Ecto neural progenitor cell (in vitro differentiated cells): Measurements from ENCODE around the gene RALB.

Experiments used
- DNase-seq: peaks from one replicate; pipeline ENCODE4 v3.0.0-alpha.2; 2018; ENCODE audit warnings: low spot score

Gene RALB

DNA sequence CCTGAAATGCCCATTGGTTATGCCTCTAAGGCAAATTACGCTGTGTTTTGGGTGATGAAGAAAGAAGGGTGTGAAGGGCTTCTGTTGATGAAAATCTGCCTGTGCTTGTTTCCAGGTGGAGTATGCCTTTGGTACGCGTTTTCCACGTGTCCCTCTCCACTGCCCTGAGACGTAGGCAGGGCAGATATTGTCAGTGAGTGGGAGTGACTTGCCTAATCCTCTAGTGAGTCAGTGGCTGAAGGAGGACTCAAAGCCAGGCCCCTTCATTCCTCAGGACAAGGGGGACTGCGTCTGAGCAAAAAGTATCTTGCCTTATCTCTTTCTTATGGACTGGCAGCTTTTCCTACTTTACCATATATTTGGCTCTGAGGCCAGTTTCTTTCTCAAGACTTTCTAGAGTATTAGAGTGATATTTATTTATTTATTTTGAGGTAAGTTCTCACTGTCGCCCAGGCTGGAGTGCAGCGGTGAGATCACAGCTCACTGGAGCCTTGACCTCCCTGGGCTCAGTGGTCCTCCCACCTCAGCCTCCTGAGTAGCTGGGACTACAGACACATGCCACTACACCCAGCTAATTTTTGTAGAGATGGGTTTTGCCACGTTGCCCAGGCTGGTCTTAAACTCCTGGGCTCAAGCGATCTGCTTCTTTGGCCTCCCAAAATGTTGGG is 10.2 kb downstream of the RALB start:
- no peak for DNase-seq

DNA sequence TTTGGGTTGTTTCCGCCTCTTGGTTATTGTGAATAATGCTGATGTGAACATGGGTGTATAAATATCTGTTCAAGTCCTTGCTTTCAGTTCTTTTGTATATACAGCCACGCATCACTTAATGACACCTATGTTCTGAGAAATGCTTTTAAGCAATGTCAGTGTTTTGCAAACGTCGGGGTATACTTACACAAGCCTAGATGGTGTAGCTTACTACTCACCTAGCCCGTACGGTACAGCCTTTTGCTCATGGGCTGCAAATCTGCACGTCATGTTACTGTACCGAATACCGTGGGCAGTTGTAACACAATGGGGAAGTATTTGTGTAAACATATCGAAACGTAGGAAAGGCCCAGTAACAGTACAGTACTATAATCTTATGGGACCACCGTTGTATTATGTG is 12.4 kb downstream of the RALB start:
- no peak for DNase-seq

DNA sequence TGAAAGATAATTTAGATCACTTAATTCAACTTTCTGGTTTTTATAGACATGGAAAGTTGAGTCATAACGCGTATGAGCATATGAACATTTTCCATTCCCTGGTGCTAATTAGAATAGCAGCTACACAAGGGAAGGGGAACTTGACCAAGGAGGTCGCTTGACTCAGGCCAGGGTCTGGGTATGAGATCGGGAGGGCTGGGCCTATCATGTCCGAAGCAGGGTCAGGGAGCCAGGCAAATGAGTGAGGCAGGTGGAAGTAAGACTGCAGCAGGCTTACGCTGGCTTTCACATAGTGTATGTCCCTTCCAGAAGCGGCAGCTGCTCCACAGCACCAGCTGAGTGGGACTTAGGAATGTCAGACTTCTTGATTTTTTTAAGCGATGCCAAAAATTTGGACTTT is 14.7 kb downstream of the RALB start:
- DNase-seq = no peak

DNA sequence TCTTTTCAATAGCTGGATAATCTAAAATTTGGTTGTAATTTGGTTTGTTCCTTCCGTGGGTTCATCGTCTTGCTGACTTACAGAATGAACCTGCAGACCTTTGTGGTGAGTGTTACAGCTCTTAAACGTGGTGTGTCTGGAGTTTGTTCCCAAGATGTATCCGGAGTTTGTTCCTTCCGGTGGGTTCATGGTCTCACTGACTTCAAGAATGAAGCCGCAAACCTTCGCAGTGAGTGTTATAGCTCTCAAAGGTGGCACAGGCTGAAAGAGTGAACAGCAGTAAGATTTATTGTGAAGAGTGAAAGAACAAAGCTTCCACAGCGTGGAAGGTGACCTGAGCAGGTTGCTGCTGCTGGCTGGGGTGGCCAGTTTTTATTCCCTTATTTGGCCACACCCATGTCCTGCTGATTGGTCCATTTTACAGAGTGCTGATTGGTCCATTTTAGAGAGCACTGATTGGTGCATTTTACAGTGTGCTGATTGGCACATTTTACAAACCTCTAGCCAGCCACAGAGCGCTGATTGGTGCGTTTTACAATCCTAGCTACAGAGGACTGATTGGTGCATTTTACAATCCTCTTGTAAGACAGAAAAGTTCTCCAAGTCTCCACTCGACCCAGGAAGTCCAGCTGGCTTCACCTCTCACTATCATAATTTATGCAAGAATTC is 16.6 kb downstream of the RALB start:
- DNase-seq = no peak

DNA sequence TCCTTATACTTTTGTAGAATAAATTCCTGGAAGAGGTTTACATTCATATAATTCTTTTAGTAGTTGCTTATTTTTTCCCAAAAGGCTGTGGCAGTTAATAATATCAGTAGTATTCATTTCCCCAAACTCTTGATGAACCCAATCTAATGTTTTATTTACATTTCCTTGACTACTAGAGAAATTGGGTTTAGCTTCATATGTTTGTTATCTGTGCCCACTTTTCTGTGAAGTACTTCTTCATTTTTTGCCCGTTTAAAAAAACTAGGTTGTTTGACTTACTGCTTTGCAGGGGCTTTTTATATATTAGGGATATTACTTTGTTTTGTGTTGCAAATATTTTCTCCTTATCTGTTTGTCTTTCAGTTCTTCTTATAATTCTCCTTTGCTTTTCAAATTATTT is 17.2 kb downstream of the RALB start:
- DNase-seq = no peak

DNA sequence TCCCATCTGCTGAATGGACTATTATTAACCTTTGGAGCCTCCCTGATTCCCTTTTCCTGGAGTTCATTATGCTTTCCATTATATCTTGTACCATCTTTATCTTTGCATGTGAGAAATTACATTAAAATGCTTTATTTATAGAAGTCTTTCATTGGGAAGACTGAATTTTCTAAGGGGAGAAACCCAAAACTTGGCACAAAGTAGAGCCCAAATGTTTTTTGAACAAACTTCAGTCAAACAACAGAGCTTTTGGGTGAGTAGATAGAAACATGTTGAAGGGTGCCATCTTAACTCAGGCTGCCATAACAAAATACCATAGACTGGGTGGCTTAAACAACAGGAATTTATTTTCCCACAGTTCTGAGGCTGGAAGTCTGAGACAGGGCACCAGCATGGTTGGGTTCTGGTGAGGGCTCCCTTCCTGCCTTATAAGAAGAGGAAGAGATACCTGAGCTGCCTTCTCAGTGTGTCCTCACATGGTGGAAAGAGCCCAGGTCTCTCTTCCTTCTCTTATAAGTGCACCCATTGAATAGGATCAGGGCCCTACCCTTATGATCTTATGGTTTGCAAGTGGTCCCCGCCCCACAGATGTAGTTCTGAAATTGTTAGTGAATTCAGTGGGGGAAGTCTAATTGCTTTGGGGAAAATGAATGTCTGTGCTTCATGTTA is 19.2 kb downstream of the RALB start:
- no peak for DNase-seq

DNA sequence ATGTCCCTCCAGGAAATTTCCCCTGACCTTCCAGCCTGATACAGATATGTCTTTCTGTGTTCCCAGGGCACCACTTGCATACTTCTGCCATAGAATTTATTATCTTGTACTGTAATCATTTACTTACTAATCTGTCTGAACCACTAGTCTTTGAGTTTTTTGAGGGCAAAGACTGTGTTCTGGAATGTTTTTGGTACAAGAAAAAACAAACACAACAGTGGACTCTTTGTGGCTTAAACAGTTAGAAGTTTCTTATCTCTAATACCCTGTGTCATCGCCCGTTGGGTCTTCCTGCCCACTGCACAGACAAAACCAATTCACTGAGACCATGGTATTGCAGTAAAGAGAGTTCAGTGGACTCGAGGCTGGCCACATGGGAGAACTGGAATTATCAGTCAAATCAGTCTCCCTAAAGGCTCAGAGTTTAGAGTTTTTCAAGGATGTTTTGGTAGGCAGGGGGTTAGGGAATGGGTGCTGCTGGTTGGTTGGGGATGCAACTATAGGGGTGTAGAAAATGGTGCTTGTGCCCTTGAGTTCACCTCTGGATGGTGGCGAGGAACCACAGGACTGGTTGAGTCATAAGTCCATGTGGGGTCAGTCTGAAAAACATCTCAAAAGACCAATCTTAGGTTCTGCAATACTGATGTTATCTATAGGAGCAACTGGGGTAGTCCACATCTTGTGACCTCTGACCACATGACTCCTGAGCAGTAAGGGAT is 20.3 kb downstream of the RALB start:
- no peak for DNase-seq

DNA sequence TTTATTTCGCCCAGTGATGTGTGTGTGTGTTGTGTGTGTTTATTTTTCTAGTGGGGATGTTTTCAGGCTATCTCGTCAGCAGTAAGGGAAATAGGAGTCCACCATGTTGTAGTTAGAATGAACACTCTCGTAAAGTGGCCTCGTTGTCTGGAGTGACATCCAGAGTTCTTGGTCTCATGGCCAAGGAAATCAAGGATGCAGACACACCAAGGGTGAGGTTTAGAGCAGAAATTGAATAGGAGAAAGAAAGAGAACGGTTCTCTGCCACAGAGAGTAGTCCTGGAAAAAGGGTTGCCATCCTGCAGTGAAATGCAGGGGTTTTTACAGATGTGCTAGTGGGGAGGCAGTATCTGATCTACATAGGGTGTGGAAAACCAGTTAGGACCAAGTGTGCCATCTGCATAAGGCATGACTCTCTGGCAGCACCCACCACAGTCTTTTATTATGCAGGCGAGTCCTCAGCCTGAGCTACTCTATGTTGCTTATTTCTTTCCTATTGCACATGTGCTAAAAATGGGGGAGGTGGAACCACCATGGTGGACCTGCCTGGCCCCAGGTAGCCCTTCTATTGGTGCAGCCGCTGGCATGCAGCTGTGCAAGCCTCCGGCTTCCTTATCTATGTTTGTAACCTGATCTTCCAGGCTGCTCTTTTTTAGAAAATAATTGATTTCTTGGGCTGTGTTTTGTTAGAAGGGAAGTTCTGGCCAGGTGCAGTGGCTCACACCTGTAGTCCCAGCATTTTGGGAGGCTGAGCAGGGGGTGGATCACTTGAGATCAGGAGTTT is 23.2 kb downstream of the RALB start:
- DNase-seq = no peak

DNA sequence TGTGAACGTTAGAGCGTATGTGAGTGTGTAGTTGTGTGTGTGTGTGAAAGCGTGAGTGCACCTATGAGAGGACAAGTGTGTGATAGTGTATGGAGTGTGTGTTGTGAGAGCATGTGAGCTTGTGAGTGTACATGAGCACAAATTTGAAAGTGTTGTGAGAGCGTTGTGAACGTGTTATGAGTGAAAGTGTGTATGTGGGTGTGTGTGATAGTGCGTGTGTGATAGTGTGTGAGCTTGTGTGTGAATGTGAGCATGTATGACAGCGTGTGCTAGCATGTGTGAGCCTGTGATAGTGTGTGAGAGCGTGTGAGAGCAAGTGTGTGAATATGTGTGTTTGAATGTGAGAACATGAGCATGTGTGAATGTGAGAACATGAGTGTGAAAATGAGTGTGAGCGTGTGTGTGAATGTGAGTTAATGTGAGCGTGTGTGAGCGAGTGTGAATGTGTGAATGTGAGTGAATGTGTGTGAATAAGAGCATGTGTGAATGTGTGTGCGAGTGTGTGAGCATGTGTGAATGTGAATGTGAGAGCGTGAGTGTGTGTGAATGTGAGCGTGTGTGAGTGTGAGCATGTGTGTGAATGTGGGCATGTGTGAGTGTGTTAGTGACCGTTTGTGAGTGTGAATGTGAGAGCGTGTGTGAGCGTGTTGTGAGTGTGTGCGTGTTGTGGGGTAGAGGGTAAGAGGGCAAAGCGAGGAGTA is 25.0 kb downstream of the RALB start:
- no peak for DNase-seq

DNA sequence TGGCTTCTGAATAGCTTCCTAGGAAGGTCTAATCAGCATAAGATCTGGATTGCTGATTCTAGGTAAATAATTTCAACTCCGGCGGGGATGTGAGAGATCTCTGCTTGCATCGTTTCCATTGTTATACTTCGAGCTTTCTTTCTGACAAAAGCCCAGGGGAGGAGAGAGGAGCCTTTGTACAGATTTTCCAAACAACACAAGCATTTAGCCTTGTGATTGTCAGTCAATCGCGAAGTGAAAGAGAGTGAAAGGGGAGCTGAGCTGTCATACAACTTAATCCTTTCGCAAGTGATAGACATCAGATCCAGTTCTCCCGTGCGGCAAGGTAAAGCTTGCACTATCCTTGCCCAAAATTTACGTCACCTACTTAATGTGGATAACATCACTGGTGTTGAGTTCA is 26.2 kb downstream of the RALB start:
- DNase-seq = no peak

DNA sequence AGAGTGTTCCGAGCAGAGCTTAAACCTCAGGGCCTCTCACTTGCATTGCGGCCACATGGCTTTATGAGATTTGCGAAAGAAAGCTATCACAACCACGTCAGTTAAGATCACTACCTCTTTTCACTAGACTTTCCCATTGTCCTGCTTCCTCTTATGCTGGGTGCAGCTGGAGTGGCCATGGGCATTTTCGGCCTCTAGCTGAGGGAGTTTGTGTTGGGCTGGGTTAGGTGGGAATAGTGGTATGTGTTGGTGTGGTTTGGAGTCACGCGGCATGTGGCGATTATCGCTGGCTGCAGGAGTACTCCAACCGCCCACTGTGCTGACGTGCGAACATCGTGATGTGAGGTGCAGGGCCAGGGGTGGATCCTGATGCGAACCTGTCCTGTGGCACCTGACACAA is 27.1 kb downstream of the RALB start:
- DNase-seq = no peak

DNA sequence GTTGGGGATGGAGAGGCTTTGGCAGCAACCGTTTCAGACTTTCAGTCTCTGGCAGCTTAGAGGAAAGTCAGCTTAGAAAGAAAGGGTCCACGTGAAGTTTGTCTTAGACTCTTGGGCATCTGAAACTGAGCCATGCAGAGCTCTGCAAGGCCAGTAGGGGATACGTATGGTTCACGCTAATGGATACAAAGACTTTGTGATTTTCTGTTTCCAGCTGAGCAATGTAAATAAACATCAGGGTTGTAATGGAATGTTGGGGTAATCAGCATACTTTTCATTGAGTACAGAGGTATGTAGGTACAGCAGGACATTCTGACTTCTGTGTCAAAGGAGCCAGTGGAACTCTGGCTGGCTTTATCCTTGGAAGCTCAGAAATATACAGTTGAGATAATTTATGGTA is 31.0 kb downstream of the RALB start:
- DNase-seq = no peak

DNA sequence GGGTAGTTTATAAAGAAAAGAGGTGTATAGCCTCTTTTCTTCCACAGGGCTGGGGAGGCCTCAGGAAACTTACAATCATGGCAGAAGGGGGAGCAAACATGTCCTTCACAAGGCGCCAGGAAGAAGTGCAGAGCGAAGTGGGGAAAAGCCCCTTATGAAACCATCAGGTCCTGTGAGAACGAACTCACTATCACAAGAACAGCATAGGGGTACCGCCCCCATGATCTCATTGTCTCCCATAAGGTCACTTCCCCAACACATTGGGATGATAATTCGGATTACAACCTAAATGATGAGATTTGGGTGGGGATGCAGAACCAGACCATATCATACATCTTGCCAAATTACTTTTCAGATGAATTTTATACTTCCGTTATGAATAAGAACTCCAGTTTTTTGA is 32.4 kb downstream of the RALB start:
- DNase-seq = no peak

DNA sequence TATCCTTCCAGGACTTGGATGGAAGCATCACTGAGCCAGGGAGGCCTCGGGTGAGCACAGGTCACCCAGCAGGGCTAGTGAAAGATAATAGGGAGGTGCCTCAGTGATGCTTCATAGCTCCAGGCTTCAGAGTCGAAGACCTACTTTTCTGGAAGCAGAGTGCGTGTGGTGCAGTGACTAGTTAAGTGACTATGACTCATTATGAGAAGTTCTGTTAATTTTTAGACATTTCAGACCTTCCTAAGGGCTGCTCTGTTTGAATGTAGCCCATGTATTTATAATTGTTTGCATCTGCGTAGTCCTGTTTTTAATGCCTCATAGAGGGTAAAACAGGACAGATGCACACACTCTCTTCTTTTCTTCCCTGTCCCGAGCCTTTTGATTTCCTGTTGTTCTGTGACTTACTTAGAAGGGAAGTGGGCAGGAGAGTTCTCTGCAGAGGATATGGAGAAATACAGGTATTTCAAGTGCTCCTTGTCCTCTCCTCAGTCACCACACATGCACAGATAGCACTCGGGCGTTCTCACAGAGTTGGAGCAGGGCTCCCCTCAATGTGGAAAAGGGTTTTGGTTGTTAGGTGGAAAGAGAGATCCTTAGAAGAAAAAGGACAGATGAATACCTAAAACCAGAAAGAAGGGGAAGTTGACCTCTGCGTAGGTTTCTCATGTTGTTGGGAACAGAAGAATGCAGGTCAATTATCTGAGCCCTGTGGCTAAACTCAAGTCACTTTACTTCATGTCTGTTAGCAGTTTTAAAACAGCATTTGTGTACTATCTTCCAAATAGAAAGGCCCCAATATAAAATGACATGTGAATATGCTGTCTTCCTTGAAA is 34.7 kb downstream of the RALB start:
- no peak for DNase-seq

DNA sequence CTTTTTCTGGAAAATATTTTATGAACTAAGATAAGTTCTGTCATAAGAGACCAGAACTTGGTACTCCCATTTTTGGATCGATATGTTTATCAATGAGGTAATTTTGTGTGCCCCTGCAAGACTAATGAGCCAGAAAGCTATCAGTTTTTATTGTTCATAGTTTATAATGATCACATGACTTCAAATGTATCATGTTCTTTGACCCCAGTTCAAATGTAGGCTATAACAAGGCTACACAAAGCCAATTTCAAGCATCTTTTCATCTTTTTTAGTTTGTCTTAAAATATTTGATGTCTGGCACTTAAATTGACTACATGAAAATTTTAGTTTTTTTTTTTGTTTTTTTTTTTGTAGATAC is 35.3 kb downstream of the RALB start:
- no peak for DNase-seq

DNA sequence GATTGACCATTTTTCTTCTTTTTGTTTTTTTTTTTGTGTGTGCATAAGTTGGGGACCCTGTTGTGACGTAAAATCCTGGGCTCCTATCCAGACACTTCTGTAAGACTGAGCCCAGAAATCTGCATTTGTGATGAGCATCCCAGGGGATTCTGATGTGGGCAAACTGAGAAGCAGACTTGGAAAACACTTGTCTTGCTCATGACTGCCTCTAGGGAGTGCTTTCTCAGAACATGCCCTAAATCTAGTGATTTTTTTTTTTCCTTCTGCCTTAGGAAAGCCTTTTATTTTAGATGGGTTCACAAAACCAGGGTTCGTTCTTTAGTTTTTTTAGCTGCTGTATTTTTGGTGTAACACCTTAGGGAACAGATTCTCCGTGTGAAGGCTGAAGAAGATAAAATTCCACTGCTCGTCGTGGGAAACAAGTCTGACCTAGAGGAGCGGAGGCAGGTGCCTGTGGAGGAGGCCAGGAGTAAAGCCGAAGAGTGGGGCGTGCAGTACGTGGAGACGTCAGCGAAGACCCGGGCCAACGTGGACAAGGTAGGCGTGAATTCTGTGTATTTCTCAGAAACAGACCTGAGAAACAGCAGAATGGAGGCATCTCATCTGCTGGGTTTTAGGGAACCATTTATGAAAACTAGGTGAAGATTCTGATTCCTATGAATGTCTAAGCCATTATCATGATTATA is 36.7 kb downstream of the RALB start:
- DNase-seq = no peak

DNA sequence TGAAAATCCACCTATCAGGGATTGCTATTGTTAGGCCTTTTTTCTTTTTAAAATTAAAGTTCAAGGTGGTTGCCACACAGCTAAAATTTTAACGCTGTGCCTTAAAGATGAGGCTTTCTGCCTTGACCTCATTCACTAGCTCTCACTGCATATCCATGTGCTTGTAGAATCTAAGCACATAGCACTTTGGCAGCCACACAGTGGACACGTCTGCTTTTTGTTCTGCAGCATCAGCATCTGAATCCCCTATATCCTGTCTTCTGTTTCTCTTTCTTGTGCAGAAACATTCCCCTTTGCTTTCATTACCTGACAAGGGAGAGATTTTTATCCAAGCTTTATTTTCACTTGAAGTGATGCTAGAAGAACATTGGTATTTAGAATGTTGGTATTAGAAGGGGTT is 38.1 kb downstream of the RALB start:
- DNase-seq = no peak

DNA sequence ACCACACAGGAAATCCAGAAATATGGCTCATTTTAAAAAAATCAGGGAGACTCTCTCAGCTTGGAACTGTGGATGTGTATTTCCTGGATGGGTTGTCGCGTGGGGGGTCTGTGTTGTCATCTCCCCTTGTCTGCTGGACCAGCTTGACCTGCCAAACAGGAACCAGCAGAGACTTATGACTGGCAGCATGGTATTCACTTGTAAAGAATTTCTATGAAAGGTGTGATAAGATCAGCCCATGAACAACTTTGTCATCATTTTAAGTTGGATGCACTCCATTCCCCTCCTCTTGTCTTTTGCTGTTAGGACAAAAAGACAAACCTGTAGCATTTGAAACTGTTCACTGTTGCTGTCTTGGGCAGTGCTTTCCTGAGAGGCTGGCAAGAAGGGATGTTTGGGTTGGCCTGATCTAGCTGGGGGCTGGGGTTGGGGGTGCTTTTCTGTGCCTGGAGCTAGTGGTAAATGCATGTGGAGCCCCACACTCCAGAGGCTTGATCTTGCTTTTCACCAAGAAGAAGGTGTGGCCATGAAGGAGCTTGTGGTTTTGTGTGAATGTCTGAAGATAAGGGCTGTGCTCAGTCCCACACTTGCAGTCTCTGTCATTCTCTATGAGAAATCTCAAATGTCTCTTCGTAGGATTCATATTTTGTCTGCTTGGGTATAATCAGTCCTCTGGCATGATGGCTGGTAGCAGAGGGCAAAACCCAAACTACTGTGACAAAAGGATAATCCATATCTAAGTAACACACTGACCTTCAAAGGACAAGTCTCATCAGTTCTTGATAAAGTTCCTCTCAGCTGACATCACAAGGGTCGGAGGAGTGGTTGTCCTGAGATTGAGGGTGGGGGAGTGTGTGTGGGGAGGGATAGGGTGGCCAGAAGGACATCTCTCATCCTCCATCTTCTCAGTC is 39.0 kb downstream of the RALB start:
- DNase-seq = no peak
